Small intestine (tissue), 7 donors: ENCODE results near the gene KRT6C. TPM values are rescaled to one million over a fixed set of nuclear protein-coding genes. Genes with fewer than 3 reads are reported as not detected.

Experiments used
- DNase-seq, 2 donors: peaks; one replicate each; pipeline versions ENCODE4 v3.0.0 to v3.0.0-alpha.2; 2013
- FAIRE-seq: peaks from 2 replicates; lab custom pipeline; 2012; peaks lifted over from hg19 to GRCh38; lab: Jason Lieb, UNC
- H3K27ac ChIP-seq, 3 donors: one replicate each; pipeline ENCODE4 v1.5.1; 2013; ENCODE audit warnings: low read length in 2 of 3, mild to moderate bottlenecking in 2 of 3, control low read depth in 1 of 3, inconsistent platforms in 1 of 3, low read depth in 1 of 3, moderate library complexity in 1 of 3
- H3K27me3 ChIP-seq, 3 donors: one replicate each; pipeline ENCODE4 v1.6.1; 2013; ENCODE audit warnings: low read length in 3 of 3, inconsistent platforms in 1 of 3; ENCODE audit not compliant: control insufficient read depth in 3 of 3, insufficient read depth in 3 of 3
- H3K36me3 ChIP-seq, 3 donors: one replicate each; pipeline ENCODE4 v1.6.1; 2013; ENCODE audit warnings: low read length in 3 of 3, inconsistent platforms in 1 of 3, low read depth in 1 of 3, mild to moderate bottlenecking in 1 of 3, moderate library complexity in 1 of 3; ENCODE audit not compliant: control insufficient read depth in 3 of 3, insufficient read depth in 2 of 3
- H3K4me1 ChIP-seq, 3 donors: one replicate each; pipeline ENCODE4 v1.6.1; 2013; ENCODE audit warnings: low read length in 2 of 3, inconsistent platforms in 1 of 3, low read depth in 1 of 3, mild to moderate bottlenecking in 1 of 3, moderate library complexity in 1 of 3; ENCODE audit not compliant: control insufficient read depth in 3 of 3, insufficient read depth in 2 of 3
- H3K4me3 ChIP-seq, 3 donors: one replicate each; pipeline ENCODE4 v1.5.1; 2013; ENCODE audit warnings: low read length in 3 of 3, control low read depth in 1 of 3, inconsistent platforms in 1 of 3, low read depth in 1 of 3, mild to moderate bottlenecking in 1 of 3, moderate library complexity in 1 of 3
- H3K9me3 ChIP-seq, 2 donors: one replicate each; pipeline ENCODE4 v1.6.1; 2013; ENCODE audit warnings: low read depth in 1 of 2, low read length in 1 of 2; ENCODE audit not compliant: control insufficient read depth in 2 of 2, insufficient read depth in 1 of 2
- WGBS, 3 donors: extraction: QIAGEN DNeasy Blood & Tissue Kit; methylation state at CpG; one replicate each; pipeline ENCODE4 v1.1.7; 2013; 5-methylcytosine and 5-hydroxymethylcytosine counted together
- polyA plus RNA-seq, 4 donors: library from polyadenylated mRNA; stranded (reverse) in 3 of 4; unstranded in 1 of 4; fragments of 200-250 nt in 3 of 4; fragments of 120-200 nt in 1 of 4; gene quantifications; one replicate each; pipeline versions ENCODE4 v1.2.1 to v1.2.3, GENCODE V29; 2013
- donor health status: healthy with polysubstance abuse.
- donor health status: control.
- donor health status: control.
- donor health status: Bipolar disorder and iron deficiency.
- donor health status: healthy.

The KRT6C gene
- polyA plus RNA-seq, 4 donors = 0.03 TPM; not detected in 3

DNA sequence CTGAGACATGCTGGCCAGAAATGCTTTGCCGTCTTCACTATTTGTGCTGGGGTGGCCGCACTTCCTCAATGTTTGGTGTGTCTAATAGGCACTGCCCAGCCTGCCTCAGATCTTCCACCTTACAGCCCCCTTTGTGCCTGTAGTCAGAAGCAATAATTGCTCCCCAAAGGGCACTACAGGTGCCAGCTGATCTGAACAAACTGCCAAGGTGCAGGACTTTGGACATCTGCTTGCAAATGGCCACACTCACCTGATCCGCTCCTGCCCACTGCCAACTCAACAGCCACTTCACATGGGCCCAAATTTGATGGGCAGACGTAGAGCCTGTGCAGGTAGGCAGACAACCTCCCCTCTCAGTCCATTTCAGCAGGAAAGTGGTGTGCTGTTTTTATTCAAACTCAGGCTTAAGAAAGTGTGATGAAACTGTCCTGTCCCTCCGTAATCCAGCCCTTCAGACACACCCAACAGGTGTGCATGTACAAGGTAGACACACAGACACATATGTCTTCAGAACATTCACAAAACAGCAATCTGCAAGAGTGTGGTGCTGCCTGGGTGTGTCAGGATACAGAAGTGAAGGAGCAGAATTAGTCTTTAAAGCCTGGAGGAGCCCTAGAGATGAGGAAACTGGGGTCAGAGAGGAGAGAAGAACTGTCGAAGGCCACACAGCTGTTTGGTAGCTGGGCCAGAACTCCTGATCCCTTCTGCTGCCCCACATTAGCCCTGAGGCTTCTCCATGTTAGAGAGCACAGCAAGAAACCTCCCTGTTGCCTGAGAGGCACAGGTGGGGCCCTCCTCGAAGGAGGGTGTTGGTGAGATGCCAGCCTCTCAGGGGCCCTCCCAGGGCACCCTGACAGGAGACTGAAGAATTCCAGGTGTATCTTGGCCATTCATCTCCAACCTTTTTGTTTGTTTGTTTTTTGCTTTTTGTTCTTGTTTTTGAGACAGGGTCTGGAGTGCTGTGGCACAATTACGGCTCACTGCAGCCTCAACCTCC is 35.0 kb downstream of the KRT6C start:
- Histone ChIP-seq H3K27me3 (peaks cover 0 to 4% (median 3%) of the 10 kb centered on the region in 3 donors), H3K36me3 (no peaks in the 10 kb centered on the region), H3K4me3 (no peak overlapping the region), H3K4me1 (peaks cover 0 to 11% (median 5%) of the 10 kb centered on the region in 3 donors), H3K9me3 (no peaks in the 10 kb centered on the region), H3K27ac (no peak overlapping the region)
- WGBS, 3 donors = 41 to 75% (median 66%) methylated on average over 8 of the region's 8 CpGs
- FAIRE-seq (no peak), DNase-seq (peak in 1 of 2 donors; percentile 46)

GRCh38 chr12:52437508-52437907 is 36.1 kb downstream of the KRT6C start:
- peaks cover 0 to 11% (median 5%) of the 10 kb centered on the region in 3 donors for H3K4me1 ChIP-seq
- H3K9me3 ChIP-seq = no peaks in the 10 kb centered on the region
- H3K36me3 ChIP-seq = no peaks in the 10 kb centered on the region
- FAIRE-seq (no peak), DNase-seq (peak in 1 of 2 donors; percentile 28)
- 45 to 59% (median 46%) methylated on average over 8 to 9 of the region's 9 CpGs for WGBS, 3 donors
- peaks cover 0 to 1% (median 0%) of the 10 kb centered on the region in 3 donors for H3K27me3 ChIP-seq
- no peak overlapping the region for H3K4me3 ChIP-seq
- H3K27ac ChIP-seq = no peak overlapping the region

GRCh38 chr12:52436828-52437474 is 36.7 kb downstream of the KRT6C start:
- no peak for FAIRE-seq
- peaks cover 0 to 11% (median 5%) of the 10 kb centered on the region in 3 donors for H3K4me1 ChIP-seq
- no peaks in the 10 kb centered on the region for H3K9me3 ChIP-seq
- DNase-seq = peak in 1 of 2 donors; percentile 73
- no peak overlapping the region for H3K4me3 ChIP-seq
- H3K36me3 ChIP-seq = no peaks in the 10 kb centered on the region
- 44 to 61% (median 44%) methylated on average over 9 of the region's 9 CpGs for WGBS, 3 donors
- H3K27ac ChIP-seq = peak overlapping the region in 1 of 3 donors; percentile 27
- H3K27me3 ChIP-seq = peaks cover 0 to 1% (median under 1%) of the 10 kb centered on the region in 3 donors

DNA sequence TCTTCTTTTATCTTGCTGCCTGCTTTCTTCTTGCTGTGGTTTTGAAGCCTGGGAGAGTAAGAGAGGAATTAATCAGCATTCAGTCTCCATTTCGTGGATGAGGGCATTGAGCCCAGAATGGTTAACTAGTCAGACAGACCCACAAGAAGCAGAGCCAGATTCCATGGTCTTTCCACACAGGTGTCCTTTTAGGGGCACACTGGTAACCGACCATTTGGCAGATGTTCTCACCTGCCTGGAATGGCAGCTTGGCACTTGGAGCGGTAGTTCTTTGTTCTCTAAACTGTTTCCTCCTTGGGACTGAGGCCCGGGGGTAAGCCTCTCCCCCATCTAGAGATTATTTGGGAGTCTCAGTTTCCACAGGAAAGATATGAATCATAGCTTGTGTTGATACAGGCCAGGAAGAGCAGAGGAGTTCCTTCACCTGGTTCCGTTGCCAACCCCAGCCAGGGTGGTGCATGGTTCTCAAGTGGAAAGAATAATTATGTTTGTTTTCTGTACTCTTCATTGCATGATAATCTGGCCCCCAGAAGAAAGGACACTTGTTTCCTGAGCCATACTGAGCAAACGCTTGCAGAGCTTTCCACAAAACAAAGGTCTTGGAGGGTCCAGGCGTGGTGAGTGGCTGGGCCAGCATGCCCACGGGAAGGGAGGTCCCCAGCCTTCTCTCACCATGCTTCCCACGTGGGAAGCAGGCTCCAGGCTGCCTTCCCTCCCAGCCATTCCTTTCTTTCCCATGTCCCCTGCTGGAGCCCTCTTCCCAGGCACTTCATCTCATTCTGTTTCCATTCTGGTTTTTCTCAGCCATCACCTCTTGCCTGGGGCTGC is 37.4 kb downstream of the KRT6C start:
- DNase-seq = no peak
- WGBS, 3 donors = 17 to 47% (median 33%) methylated on average over 9 of the region's 9 CpGs

DNA sequence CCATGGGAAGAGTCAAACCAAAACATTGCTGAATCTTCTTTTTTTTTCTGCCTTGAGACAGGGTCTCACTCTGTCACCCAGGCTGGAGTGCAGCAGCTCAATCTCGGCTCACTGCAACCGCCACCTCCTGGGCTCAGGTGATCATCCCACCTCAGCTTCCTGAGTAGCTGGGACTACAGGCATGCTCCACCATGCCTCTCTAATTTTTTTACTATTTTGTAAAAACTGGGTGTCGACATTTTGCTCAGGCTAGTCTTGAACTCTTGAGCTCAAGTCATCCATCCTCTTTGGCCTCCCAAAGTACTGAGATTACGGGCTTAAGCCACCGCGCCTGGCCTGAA is 38.0 kb downstream of the KRT6C start:
- no peak overlapping the region for H3K27ac ChIP-seq
- no peaks in the 10 kb centered on the region for H3K36me3 ChIP-seq
- no peak for FAIRE-seq
- H3K4me1 ChIP-seq = peaks cover 0 to 11% (median 5%) of the 10 kb centered on the region in 3 donors
- WGBS, 3 donors = 76 to 89% (median 87%) methylated on average over 6 of the region's 6 CpGs
- no peak for DNase-seq
- H3K9me3 ChIP-seq = no peaks in the 10 kb centered on the region
- peaks cover 0 to 8% (median 3%) of the 10 kb centered on the region in 3 donors for H3K27me3 ChIP-seq
- no peak overlapping the region for H3K4me3 ChIP-seq

More for the DNA sequence above, 37.4 kb downstream of the KRT6C start:
- Histone ChIP-seq H3K4me3 (no peak overlapping the region), H3K9me3 (no peaks in the 10 kb centered on the region), H3K27ac (no peak overlapping the region), H3K36me3 (no peaks in the 10 kb centered on the region), H3K4me1 (peaks cover 0 to 11% (median 5%) of the 10 kb centered on the region in 3 donors), H3K27me3 (peaks cover 0 to 5% (median 3%) of the 10 kb centered on the region in 3 donors)
- FAIRE-seq = no peak

DNA sequence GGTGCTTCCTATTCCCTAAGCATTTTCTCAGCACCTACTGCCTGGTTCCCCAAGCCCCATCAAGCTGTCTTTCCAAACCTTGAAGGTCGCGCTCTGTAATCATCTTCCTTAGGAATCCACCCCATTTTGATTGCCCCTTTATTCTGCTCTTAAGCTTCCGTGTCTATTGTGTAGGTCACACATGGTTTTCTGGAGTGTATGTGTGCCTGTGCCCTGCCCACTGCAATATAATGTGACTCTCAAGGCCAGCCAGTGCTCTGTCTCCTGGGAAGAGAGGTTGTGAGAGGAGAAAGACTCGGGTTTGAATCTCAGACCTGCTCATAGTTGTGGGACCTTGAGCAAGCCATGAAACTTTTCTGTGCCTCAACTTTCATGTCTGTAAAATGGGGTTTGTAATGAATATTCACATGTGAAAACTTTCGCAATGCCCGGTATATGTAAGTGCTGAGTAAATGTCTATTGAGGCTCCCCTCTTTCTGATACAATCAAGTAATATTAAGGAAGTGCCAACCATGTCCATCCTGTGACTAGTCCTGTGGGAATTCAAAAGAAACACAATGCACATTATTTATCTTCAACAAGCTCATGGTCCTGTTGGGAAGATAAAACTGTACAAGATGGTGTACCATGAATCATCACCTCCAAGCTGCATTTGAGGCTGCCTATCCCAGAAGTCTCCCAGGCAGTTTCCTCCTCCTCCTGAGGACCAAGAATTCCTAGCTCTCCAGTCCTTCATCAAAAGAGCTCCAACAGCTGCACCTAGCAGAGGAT is 38.7 kb downstream of the KRT6C start:
- Histone ChIP-seq H3K4me3 (no peak overlapping the region), H3K27me3 (peaks cover 0 to 8% (median 3%) of the 10 kb centered on the region in 3 donors), H3K4me1 (peaks cover 0 to 11% (median 5%) of the 10 kb centered on the region in 3 donors), H3K9me3 (no peaks in the 10 kb centered on the region), H3K27ac (no peak overlapping the region), H3K36me3 (no peaks in the 10 kb centered on the region)
- FAIRE-seq (no peak), DNase-seq (no peak)
- WGBS, 3 donors = 89 to 93% (median 92%) methylated on average over 6 of the region's 6 CpGs

GRCh38 chr12:52434081-52434733 is 39.4 kb downstream of the KRT6C start, which contains the start of gene KRT75:
TSS of gene KRT75 (minus strand) at chr12:52434371. CDS start at chr12:52434304, 67 bp downstream.
- WGBS, 3 donors = 82 to 85% (median 84%) methylated on average over 20 of the region's 20 CpGs
- H3K4me3 ChIP-seq = no peak within 1 kb of the TSS
- H3K27ac ChIP-seq = no peak within 1 kb of the TSS
- peaks cover 0 to 11% (median 5%) of the 10 kb centered on the region in 3 donors for H3K4me1 ChIP-seq
- no peaks in the 10 kb centered on the region for H3K36me3 ChIP-seq
- no peaks in the 10 kb centered on the region for H3K9me3 ChIP-seq
- peaks cover 0 to 11% (median 3%) of the 10 kb centered on the region in 3 donors for H3K27me3 ChIP-seq
- FAIRE-seq (no peak), DNase-seq (no peak)
